HG02678 (cell line): Measurements from ENCODE around the gene SPTBN5.

Source experiments
- ATAC-seq: cut with Tn5 transposase; IDR thresholded peaks from one replicate; pipeline ENCODE4 v1.9.1; 2021; ENCODE audit warnings: mild to moderate bottlenecking, moderate library complexity; ENCODE audit not compliant: unreplicated experiment

Gene SPTBN5

GRCh38 chr15:41868321-41868720 lies 25.5 kb downstream of the SPTBN5 start:
- ATAC-seq = no peak

GRCh38 chr15:41866872-41867579 lies 26.8 kb downstream of the SPTBN5 start:
- no peak for ATAC-seq

GRCh38 chr15:41866263-41866703 lies 27.6 kb downstream of the SPTBN5 start:
- no peak for ATAC-seq

GRCh38 chr15:41865490-41866055 lies 28.3 kb downstream of the SPTBN5 start:
- no peak for ATAC-seq

GRCh38 chr15:41862515-41863116 lies 31.2 kb downstream of the SPTBN5 start:
- no peak for ATAC-seq

- no peak for ATAC-seq
Measured at GRCh38 chr15:41861736-41862356, 32.0 kb downstream of the SPTBN5 start.

- no peak for ATAC-seq
Measured at GRCh38 chr15:41860049-41860828, 33.6 kb downstream of the SPTBN5 start.

- ATAC-seq = no peak
Measured at GRCh38 chr15:41858756-41859155, 35.1 kb downstream of the SPTBN5 start.

GRCh38 chr15:41857316-41857715 lies 36.5 kb downstream of the SPTBN5 start:
- ATAC-seq = no peak

GRCh38 chr15:41856716-41857115 lies 37.1 kb downstream of the SPTBN5 start:
- ATAC-seq = no peak

GRCh38 chr15:41856262-41856661 lies 37.6 kb downstream of the SPTBN5 start:
- ATAC-seq = no peak

GRCh38 chr15:41855261-41855961 lies 38.4 kb downstream of the SPTBN5 start:
- ATAC-seq = no peak

GRCh38 chr15:41854443-41854842 lies 39.4 kb downstream of the SPTBN5 start:
- ATAC-seq = no peak

GRCh38 chr15:41853831-41854230 lies 40.0 kb downstream of the SPTBN5 start:
- no peak for ATAC-seq

GRCh38 chr15:41852736-41853590 lies 40.9 kb downstream of the SPTBN5 start:
- ATAC-seq = no peak

GRCh38 chr15:41851755-41852370 lies 42.0 kb downstream of the SPTBN5 start:
- no peak for ATAC-seq

- no peak for ATAC-seq
Measured at GRCh38 chr15:41851167-41851523, 42.7 kb downstream of the SPTBN5 start.

GRCh38 chr15:41850482-41851166 lies 43.2 kb downstream of the SPTBN5 start:
- ATAC-seq = no peak

- ATAC-seq = no peak
Measured at GRCh38 chr15:41849861-41850260, 44.0 kb downstream of the SPTBN5 start.
